Ectodermal cell (in vitro differentiated cells): Measurements from ENCODE around the gene DIP2C.
"Not testable (repeated sequence)": the region's sequence is repeated elsewhere in the genome, so short reads cannot be mapped to it uniquely, and the experiment has no call there.

ENCODE experiments used
- H3K27ac ChIP-seq: 2 replicates; pipeline ENCODE4 v1.7.0; 2013; ENCODE audit warnings: mild to moderate bottlenecking, low read depth, low read length; ENCODE audit not compliant: insufficient read depth, poor library complexity, severe bottlenecking
- H3K27me3 ChIP-seq: 2 replicates; pipeline ENCODE4 v1.7.0; 2013; ENCODE audit warnings: mild to moderate bottlenecking, low read length; ENCODE audit not compliant: insufficient read depth, control insufficient read depth, poor library complexity, severe bottlenecking
- H3K36me3 ChIP-seq: one replicate; pipeline ENCODE4 v1.7.0; 2013; ENCODE audit warnings: low read length; ENCODE audit not compliant: control insufficient read depth, insufficient read depth
- H3K4me1 ChIP-seq: one replicate; pipeline ENCODE4 v1.7.0; 2013; ENCODE audit warnings: low read length; ENCODE audit not compliant: control insufficient read depth, insufficient read depth
- H3K4me3 ChIP-seq: 2 replicates; pipeline ENCODE4 v1.7.0; 2013; ENCODE audit warnings: low read depth, low read length, control low read depth; ENCODE audit not compliant: insufficient read depth
- H3K9me3 ChIP-seq: 2 replicates; pipeline ENCODE4 v1.7.0; 2013; ENCODE audit warnings: mild to moderate bottlenecking, low read length, moderate library complexity; ENCODE audit not compliant: control insufficient read depth
- WGBS, 2 experiments: methylation state at CpG; one replicate each; pipeline ENCODE4 v1.1.7; 2013; ENCODE audit warnings: missing lambda C conversion rate in 2 of 2; 5-methylcytosine and 5-hydroxymethylcytosine counted together

Gene DIP2C

DNA sequence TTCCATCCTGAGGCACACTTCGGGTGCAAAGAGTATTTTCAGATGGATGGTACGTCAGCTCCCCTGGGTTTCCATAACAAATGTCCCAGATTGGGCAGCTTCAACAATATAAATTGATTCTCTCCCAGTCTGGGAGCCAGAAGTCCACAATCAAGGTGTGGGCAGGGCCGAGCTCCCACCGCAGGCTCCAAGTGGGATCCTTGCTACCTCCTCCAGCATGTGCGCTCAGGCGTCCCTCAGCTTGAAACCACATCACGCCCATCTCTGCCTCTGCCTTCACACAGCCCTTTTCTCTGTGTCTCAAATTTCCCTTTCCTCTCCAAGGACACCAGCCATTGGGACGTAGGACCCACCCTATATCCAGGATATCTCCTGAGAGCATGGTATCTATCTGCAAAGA lies 153.5 kb downstream of the DIP2C start:
- H3K4me1 ChIP-seq = peaks cover 5% of the 10 kb centered on the region
- no peaks in the 10 kb centered on the region for H3K9me3 ChIP-seq
- H3K27ac ChIP-seq = no peak overlapping the region
- 91 to 93% methylated on average over 8 of the region's 8 CpGs for WGBS, 2 experiments
- H3K27me3 ChIP-seq = no peaks in the 10 kb centered on the region
- H3K36me3 ChIP-seq = no peaks in the 10 kb centered on the region
- no peak overlapping the region for H3K4me3 ChIP-seq

DNA sequence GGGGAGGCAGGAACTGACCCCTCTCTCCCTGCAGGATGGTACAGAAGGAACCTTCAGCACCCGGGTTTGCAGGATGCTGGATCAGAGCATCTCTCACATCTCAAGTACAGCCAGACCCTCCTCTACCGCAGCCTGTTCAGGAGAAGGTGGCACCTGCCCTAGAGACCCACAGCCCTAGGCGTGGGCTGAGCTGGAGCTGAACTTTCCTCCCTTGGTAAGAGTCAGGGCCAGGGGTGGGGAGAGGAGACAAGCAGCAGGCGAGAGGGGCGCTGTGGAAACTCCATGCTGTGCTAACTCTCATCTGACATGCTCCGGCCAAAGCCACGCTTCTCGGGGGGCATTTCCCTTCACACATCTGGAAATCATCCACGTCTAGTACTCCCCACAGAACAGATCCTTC lies 154.4 kb downstream of the DIP2C start:
- peaks cover 5% of the 10 kb centered on the region for H3K4me1 ChIP-seq
- no peak overlapping the region for H3K4me3 ChIP-seq
- H3K9me3 ChIP-seq = peaks cover 1% of the 10 kb centered on the region
- no peaks in the 10 kb centered on the region for H3K27me3 ChIP-seq
- no peaks in the 10 kb centered on the region for H3K36me3 ChIP-seq
- H3K27ac ChIP-seq = no peak overlapping the region
- 89 to 94% methylated on average over 9 of the region's 9 CpGs for WGBS, 2 experiments

DNA sequence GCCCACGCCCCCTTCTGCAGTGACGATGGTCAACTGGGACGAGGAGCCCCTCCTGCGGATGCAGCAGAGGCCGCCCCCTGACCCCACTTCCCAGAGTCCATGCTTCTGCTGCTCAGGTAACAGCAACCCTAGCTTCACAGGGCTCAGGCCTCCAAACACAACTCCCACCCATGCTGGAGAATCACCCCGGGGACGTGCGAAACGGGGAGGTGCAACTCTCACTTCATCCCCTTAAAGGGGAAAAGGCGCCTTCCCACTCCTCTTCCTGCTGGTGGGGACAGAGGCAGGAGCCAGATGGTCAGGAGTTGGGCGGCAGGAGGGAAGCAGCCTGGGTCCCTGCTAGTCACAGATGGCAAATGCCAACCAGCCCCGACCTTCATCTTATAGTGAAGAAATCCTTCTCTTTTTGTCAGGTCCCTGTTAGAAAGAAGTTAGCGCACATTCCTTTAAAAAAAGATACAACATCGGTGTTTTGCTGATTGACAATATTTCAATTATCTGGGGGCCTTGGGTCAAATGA lies 155.4 kb downstream of the DIP2C start:
- no peak overlapping the region for H3K27ac ChIP-seq
- peaks cover 2% of the 10 kb centered on the region for H3K9me3 ChIP-seq
- no peaks in the 10 kb centered on the region for H3K36me3 ChIP-seq
- no peaks in the 10 kb centered on the region for H3K27me3 ChIP-seq
- no peak overlapping the region for H3K4me3 ChIP-seq
- WGBS, 2 experiments = 88 to 91% methylated on average over 14 of the region's 14 CpGs
- H3K4me1 ChIP-seq = peaks cover 5% of the 10 kb centered on the region

DNA sequence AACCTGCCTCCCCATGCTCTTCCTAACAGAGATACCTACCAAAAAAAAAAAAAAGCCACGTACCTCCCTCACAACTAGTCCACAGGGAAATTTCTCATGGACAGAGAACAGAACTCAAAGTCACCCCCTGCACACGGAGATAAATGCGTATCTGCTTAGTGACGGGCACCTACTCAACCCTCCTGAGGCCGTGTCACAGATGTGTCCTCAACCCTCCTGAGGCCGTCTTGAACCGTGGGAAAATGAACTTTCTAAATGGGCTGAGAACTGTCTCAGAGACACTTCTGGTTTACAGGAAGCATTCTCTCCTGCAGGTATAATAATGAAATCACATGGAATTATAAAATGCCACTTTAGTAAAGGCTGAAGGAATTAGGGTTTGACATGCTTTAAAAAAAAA lies 155.9 kb downstream of the DIP2C start:
- WGBS, 2 experiments = 91 to 95% methylated on average over 7 of the region's 7 CpGs

DNA sequence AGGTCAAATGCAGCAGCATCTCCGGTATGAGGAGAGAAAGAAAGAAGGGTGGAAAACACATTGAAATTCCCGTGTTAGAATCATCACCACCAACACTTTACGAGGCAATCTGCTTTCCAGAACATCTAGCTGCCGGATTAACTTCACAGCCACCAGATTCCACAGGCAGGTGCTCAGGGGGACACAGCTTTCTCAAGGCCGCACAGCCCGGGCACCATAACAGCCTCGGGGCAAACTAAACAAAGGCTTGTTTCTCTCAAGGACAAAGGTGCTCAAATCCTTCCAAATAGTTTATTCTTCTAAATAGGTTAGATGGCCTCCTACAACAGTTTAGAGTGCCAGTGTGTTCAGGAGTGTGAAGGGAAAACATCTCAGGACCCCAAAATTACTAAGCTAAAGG lies 156.3 kb downstream of the DIP2C start:
- Histone ChIP-seq H3K4me3 (no peak overlapping the region), H3K9me3 (peaks cover 2% of the 10 kb centered on the region), H3K4me1 (peaks cover 5% of the 10 kb centered on the region), H3K27me3 (no peaks in the 10 kb centered on the region), H3K27ac (no peak overlapping the region), H3K36me3 (no peaks in the 10 kb centered on the region)
- 92 to 94% methylated on average over 7 of the region's 7 CpGs for WGBS, 2 experiments

More for the DNA sequence above, 155.9 kb downstream of the DIP2C start:
- Histone ChIP-seq H3K4me3 (no peak overlapping the region), H3K9me3 (peaks cover 2% of the 10 kb centered on the region), H3K4me1 (peaks cover 5% of the 10 kb centered on the region), H3K36me3 (no peaks in the 10 kb centered on the region), H3K27ac (no peak overlapping the region), H3K27me3 (no peaks in the 10 kb centered on the region)

DNA sequence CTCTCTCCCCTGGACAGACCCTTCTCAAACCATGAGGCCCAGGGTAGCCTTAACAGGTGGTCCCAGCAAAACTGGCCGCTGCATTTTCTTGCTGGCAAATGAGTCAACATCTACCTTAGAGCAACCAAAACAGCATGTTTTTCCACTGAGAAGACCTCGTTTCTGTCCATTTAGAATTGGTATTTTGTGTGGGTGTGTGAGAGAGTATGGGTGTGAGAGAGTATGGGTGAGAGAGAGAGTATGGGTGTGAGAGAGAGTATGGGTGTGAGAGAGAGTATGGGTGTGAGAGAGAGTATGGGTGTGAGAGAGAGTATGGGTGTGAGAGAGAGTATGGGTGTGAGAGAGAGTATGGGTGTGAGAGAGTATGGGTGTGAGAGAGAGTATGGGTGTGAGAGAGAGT lies 157.1 kb downstream of the DIP2C start:
- not testable (repeated sequence) for H3K4me1 ChIP-seq, H3K36me3 ChIP-seq, H3K9me3 ChIP-seq, H3K27me3 ChIP-seq, H3K27ac ChIP-seq, H3K4me3 ChIP-seq
- WGBS, 2 experiments = 85 to 93% methylated on average over 2 of the region's 2 CpGs

DNA sequence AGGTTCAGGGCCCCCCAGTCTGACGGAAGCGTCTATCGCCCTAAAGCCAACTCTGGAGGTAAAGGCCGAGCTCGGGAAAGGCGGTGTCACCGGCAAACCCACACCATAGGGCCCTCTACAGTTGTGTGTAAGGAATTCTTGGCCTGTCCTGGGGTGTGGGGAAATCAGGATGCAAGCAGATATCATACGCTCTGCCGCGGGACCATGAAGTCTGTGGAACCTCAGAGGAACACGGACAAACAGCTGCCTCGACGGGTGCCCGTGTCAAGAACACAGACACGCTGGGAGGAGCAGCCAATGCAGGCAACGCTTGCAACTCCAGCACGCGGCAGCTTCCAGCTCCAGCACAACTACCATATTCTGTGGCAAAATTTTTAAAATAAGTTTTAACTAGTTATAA lies 157.9 kb downstream of the DIP2C start:
- H3K4me1 ChIP-seq = peaks cover 5% of the 10 kb centered on the region
- H3K9me3 ChIP-seq = peaks cover 2% of the 10 kb centered on the region
- H3K27ac ChIP-seq = no peak overlapping the region
- 93 to 95% methylated on average over 18 of the region's 18 CpGs for WGBS, 2 experiments
- H3K4me3 ChIP-seq = no peak overlapping the region
- H3K27me3 ChIP-seq = no peaks in the 10 kb centered on the region
- no peaks in the 10 kb centered on the region for H3K36me3 ChIP-seq

DNA sequence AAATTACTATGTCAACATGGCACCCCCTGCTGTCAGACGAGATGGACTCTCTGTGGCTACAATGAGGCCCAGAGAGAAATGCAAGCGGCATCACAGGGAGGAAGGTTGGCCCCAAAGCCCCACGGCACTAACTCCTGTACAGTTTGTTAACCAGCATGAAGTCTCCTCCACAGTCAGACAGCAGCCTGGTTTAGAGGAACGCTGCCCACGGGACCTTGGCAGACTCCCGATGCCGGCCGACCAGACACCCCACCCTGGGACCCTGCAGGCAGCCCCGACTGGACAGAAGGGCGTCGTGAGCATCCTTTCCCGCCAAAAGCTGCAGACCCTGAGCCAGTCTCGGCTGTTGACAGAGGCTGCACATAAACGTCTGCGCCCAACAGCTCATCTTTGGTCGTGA lies 158.8 kb downstream of the DIP2C start:
- Histone ChIP-seq H3K27me3 (no peaks in the 10 kb centered on the region), H3K36me3 (no peaks in the 10 kb centered on the region), H3K4me1 (no peaks in the 10 kb centered on the region), H3K27ac (no peak overlapping the region), H3K9me3 (peaks cover 2% of the 10 kb centered on the region), H3K4me3 (no peak overlapping the region)
- WGBS, 2 experiments = 95 to 96% methylated on average over 16 of the region's 16 CpGs

DNA sequence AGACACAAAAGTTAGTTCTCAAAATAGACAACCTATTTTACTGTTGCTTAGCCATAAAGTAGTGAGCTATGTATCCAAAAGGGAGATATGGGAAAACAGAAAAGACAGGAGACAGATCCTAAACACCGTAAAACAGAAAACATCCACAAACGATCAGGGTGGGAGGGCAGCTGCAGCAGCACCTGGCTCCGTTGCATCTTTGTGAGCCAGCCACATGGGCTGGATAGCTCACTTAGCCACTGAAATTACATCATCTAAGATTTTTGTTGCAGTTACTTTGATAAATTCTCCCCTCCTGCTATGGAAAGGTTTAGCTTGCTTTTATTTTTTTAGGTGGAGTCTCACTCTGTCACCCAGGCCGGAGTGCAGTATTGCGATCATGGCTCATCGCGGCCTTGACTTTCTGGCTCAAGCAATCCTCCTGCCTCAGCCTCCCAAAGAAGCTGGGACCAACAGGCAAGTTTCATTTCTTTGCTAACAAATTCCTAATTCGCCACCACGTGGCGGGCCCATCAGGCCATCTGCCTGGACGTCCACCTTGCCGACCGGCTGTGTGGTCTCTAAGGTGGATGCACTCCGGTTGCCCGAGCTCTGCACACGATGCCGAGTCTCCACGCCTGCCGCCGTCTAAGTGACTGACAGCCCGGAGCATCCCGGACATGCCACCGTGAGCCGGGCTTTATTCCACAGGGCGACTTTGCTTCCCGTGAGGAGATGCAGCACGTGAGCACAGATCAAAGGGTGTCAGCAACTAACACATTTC lies 159.8 kb downstream of the DIP2C start:
- H3K4me1 ChIP-seq = no peaks in the 10 kb centered on the region
- no peak overlapping the region for H3K4me3 ChIP-seq
- 94 to 96% methylated on average over 27 of the region's 27 CpGs for WGBS, 2 experiments
- H3K27me3 ChIP-seq = no peaks in the 10 kb centered on the region
- peaks cover 2% of the 10 kb centered on the region for H3K9me3 ChIP-seq
- no peak overlapping the region for H3K27ac ChIP-seq
- no peaks in the 10 kb centered on the region for H3K36me3 ChIP-seq

DNA sequence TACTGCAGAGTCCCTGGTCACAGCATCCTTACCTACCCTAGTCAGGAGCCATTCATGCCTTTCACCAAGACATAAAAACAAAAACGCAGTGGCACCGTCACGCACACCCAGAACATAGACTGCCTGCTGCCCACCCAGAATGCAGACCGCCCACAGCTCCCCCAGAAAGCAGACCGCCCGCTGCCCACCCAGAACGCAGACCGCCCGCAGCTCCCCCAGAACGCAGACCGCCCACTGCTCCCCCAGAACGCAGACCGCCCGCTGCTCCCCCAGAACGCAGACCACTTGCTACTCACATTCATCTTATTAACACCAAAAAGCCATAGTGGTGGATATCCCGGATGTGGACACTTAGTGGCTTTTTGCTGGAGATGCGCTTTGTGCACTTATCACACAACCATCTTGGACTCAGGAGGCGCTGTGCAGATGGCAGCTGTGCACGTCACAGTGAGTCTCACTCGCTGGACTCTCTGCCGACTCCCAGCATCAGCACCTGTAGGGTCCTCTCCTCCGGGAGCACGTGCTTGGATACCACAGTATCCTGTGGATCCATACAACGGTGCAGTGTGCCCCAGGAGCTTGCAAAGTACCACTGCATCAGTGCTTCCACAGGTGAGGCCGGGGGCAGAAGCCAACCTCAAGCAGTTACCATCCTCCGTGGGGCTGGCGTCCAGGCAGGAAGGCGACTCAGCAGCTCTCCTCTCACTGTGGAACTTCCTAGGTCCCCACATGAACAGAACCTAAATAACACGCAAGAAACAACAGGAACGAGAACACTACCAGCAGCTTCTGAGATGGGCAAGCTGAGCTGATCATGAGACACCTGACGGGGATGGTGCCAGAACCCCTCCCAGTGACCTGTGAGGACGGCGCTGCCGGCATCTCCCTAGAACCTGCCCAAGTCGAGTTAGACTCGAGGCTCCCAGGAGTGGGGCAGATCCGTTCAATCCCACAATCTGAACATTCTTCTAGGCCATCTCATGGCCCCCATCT lies 161.0 kb downstream of the DIP2C start:
- Histone ChIP-seq H3K27me3 (no peaks in the 10 kb centered on the region), H3K4me1 (no peaks in the 10 kb centered on the region), H3K36me3 (no peaks in the 10 kb centered on the region), H3K4me3 (no peak overlapping the region), H3K27ac (no peak overlapping the region), H3K9me3 (peaks cover 2% of the 10 kb centered on the region)
- 92% methylated on average over 37 of the region's 37 CpGs for WGBS, 2 experiments
